ENCODE measurements around the gene IFRD2.
"Not testable (repeated sequence)": the region's sequence is repeated elsewhere in the genome, so short reads cannot be mapped to it uniquely, and the experiment has no call there.

The IFRD2 gene

DNA sequence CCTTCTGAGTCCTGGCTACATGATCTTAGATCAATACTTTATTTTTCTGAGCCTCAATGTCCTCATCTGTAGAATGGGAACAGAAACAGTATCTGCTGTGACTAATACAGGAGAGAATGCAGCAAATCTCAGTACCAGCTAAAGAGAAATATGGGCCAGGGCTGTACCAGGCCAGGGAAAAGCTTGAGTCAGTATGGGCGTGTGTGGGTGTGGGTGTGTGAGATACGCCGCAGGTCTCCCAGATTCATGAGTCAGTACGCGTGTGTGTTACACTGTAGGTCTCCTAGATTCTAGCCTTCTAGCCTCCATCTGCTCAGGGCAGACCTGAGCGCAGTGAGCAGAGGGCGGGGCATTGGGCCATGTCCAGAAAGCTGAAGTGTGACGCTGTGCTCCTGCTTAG, 41.0 kb downstream of the IFRD2 start:
- no peak for DNase-seq (ENCODE audit: low spot score)

GRCh38 chr3:50250514-50250913, 41.7 kb downstream of the IFRD2 start:
- no peak for DNase-seq (ENCODE audit: low spot score)

- no peak for DNase-seq (ENCODE audit: low spot score)
Measured at GRCh38 chr3:50249457-50249856, 42.8 kb downstream of the IFRD2 start.

- DNase-seq (ENCODE audit: low spot score): no peak
Measured at GRCh38 chr3:50248387-50248786, 43.8 kb downstream of the IFRD2 start.

DNA sequence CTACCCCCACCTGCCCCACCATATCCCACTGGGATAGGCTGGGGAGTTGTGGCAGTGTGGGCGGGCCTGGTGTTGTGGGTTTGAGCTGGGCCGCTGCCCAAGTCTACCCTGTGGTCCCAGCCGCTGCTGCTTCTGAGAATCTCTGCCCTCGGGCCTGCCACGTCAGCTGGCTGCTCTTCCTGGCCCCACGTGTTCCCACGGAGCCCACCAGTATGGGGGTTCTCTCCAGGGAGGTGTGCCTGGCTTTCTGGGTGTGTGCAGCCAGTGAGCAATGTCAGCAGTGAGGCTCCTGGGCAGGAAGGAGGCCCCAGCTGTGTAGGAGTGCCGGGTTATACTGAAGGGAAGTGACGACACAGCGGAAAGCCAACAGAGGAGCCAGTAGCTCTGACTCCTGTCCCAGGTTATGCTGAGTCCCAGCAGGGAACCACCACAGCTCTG, 45.7 kb downstream of the IFRD2 start:
- DNase-seq (ENCODE audit: low spot score): no peak

DNA sequence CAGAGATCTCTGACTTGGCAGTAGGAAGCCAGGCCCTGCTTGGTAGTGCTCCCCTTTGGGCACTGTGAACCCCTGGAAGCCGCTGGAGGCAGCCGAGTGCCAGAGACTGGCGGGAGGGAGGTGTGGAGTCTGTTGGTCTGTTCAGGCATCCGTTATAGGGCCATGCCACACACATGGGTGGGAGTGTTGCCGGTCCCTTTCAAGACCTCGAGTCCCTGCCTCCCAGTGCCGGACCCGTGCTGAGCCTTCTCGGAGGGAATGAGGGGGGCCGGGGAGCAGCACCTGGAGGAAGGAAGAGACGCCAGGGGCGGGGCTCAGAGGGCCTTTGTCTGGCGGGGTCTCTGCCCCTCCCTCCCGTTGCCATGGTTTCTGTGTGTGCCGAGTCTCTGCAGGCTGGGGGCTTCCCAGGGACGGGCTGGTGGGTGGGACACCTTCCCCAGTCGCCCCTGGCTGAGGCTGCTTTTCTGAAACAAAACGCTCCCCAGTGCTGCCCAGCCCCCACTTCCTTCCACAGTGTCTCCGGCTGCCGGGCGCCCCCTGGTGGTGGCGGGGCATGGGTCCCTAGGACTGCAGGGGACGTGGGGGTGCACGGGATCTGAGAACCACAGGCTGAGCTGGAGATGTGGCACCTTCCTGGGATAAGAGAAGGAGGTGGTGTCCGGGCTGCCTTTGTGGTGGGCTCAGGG, 46.3 kb downstream of the IFRD2 start:
- DNase-seq (ENCODE audit: low spot score): peak; percentile 78

- DNase-seq (ENCODE audit: low spot score): no peak
Measured at GRCh38 chr3:50245251-50245745, 46.9 kb downstream of the IFRD2 start.

GRCh38 chr3:50244813-50245212, 47.4 kb downstream of the IFRD2 start:
- not testable (repeated sequence) for DNase-seq (ENCODE audit: low spot score)

- DNase-seq (ENCODE audit: low spot score): no peak
Measured at GRCh38 chr3:50243543-50243895, 48.7 kb downstream of the IFRD2 start.

- peak; percentile 46 for DNase-seq (ENCODE audit: low spot score)
Measured at GRCh38 chr3:50242851-50243542, 49.2 kb downstream of the IFRD2 start.

- DNase-seq (ENCODE audit: low spot score): no peak
Measured at GRCh38 chr3:50242381-50242770, 49.9 kb downstream of the IFRD2 start.

- no peak for DNase-seq (ENCODE audit: low spot score)
Measured at GRCh38 chr3:50241713-50242380, 50.4 kb downstream of the IFRD2 start.

DNA sequence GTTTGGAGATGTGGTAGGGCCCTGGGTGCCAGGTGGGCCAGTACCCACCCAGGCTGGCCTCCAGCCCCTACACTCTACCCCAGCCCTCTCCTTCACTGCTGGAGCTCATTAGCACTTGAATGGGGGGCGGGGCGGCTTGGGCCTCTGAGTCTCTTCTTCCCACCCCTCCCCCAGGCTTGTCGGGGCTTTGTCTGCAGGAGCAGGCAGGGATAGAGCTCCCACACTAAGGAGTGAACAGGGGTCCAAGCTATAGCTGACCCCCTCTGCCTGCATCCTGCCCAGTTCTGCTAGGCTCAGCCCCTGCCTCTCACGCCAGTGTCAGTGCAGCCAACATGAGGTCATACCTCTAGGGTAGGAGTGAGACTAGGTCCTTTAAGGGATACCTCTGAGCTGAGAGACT, 51.1 kb downstream of the IFRD2 start:
- DNase-seq (ENCODE audit: low spot score): no peak

- no peak for DNase-seq (ENCODE audit: low spot score)
Measured at GRCh38 chr3:50239649-50240048, 52.6 kb downstream of the IFRD2 start.

DNA sequence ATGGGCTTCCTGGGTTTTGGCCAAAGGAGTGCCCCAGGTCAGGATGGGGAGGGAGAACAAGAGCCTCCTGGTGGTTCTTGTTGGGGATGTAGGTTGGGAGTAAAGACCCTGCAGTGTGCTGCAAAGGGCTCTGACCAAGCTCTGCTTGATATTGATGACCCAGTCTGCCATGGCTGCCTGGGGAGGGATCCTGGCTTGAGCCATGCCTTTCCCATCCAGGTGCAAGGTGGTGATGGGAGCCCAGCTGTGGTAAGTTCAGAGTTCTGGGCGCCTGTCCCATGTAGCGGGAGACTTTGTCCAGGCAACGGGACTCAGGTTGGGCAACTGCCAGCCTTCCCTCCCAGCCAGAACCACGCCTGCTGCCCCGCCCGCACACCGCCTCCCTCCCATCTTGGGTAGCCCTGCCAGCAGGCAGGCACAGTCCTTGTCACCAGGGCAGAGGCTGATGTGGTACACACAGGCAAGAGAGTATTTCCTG, 53.6 kb downstream of the IFRD2 start:
- no peak for DNase-seq (ENCODE audit: low spot score)

GRCh38 chr3:50237754-50238548, 54.3 kb downstream of the IFRD2 start:
- DNase-seq (ENCODE audit: low spot score): peak; percentile 78

Data from NAMALWA (cell line).